IMR-90 (cell line): Measurements from ENCODE around the gene VPS37C. TPM values are rescaled to one million over a fixed set of nuclear protein-coding genes. Genes with fewer than 3 reads are reported as not detected.
A peak's percentile ranks its signal among the peaks of the same experiment; 100 is the strongest.

Source experiments
- ATAC-seq: fragments of 200-7000 bp; cut with Tn5 transposase; 2 replicates; pipeline ENCODE4 v1.9.1; 2020; ENCODE audit warnings: low read depth, mild to moderate bottlenecking, moderate library complexity
- BruUV-seq: library from RNA; stranded (reverse); fragments of 400-500 nt; replicated peaks from 2 replicates; lab custom pipeline; 2021; lab: Mats Ljungman, UMichigan
- CTCF ChIA-PET: fragments of 300-600 bp; formaldehyde crosslinking; extraction: SDS; loops from one replicate; lab custom pipeline; 2021; ENCODE audit warnings: antibody characterized with exemption; lab: Yijun Ruan, JAX
- POLR2A ChIA-PET: fragments of 300-600 bp; sonication (Branson Sonifier 250); formaldehyde crosslinking; loops from one replicate; lab custom pipeline; 2022; ENCODE audit warnings: antibody characterized with exemption; ENCODE audit not compliant: unreplicated experiment; lab: Charles Lee
- DNase-seq: peaks from one replicate; pipeline ENCODE4 v3.0.0; 2013
- H2AFZ ChIP-seq: replicated peaks from 2 replicates; pipeline ENCODE3; 2013; ENCODE audit warnings: low read length, mild to moderate bottlenecking; ENCODE audit not compliant: poor library complexity
- H2AK5ac ChIP-seq: 2 replicates; pipeline ENCODE4 v1.6.1; 2013; ENCODE audit warnings: low read depth, low read length, inconsistent platforms
- H2AK9ac ChIP-seq: replicated peaks from 2 replicates; pipeline ENCODE3; 2013; ENCODE audit warnings: mild to moderate bottlenecking, low read depth, low read length, moderate library complexity; ENCODE audit not compliant: poor library complexity
- H2BK120ac ChIP-seq: 2 replicates; pipeline ENCODE4 v1.6.1; 2013; ENCODE audit warnings: low read depth, low read length, inconsistent platforms
- H2BK15ac ChIP-seq: 3 replicates; pipeline ENCODE4 v1.6.1; 2013; ENCODE audit warnings: low read depth, low read length, inconsistent platforms
- H2BK20ac ChIP-seq: 2 replicates; pipeline ENCODE4 v1.6.1; 2013; ENCODE audit warnings: low read depth, mild to moderate bottlenecking, inconsistent platforms, low read length, moderate library complexity
- H2BK5ac ChIP-seq: 2 replicates; pipeline ENCODE4 v1.6.1; 2013; ENCODE audit warnings: mild to moderate bottlenecking, low read depth, low read length, inconsistent platforms; ENCODE audit not compliant: poor library complexity, severe bottlenecking
- H3K14ac ChIP-seq: replicated peaks from 2 replicates; pipeline ENCODE4 v1.6.1; 2013; ENCODE audit warnings: low read depth, low read length, inconsistent platforms
- H3K18ac ChIP-seq: 2 replicates; pipeline ENCODE4 v1.6.1; 2013; ENCODE audit warnings: low read depth, low read length, control low read depth
- H3K23ac ChIP-seq: 2 replicates; pipeline ENCODE4 v1.6.1; 2013; ENCODE audit warnings: low read depth, low read length, inconsistent platforms
- H3K27ac ChIP-seq: 2 replicates; pipeline ENCODE4 v1.5.1; 2013; ENCODE audit warnings: mild to moderate bottlenecking, control low read depth, low read length; ENCODE audit not compliant: insufficient read depth
- H3K27me3 ChIP-seq: 2 replicates; pipeline ENCODE4 v1.6.1; 2013; ENCODE audit warnings: low read length; ENCODE audit not compliant: control insufficient read depth, insufficient read depth
- H3K36me3 ChIP-seq: 2 replicates; pipeline ENCODE4 v1.6.1; 2013; ENCODE audit warnings: low read length, mixed read lengths; ENCODE audit not compliant: control insufficient read depth, insufficient read depth
- H3K4ac ChIP-seq: 2 replicates; pipeline ENCODE4 v1.6.1; 2013; ENCODE audit warnings: low read depth, low read length, inconsistent platforms
- H3K4me1 ChIP-seq: 2 replicates; pipeline ENCODE4 v1.6.1; 2013; ENCODE audit warnings: low read length, mixed read lengths; ENCODE audit not compliant: control insufficient read depth, insufficient read depth
- H3K4me2 ChIP-seq: 2 replicates; pipeline ENCODE4 v1.6.1; 2013; ENCODE audit warnings: low read depth, mild to moderate bottlenecking, control low read depth, low read length, moderate library complexity
- H3K4me3 ChIP-seq: 2 replicates; pipeline ENCODE4 v1.5.1; 2013; ENCODE audit warnings: low read depth, mild to moderate bottlenecking, control low read depth, low read length, moderate library complexity; ENCODE audit not compliant: insufficient read depth
- H3K56ac ChIP-seq: 2 replicates; pipeline ENCODE4 v1.6.1; 2013; ENCODE audit warnings: low read length, inconsistent platforms; ENCODE audit not compliant: insufficient read depth; ENCODE audit errors: extremely low read depth
- H3K79me1 ChIP-seq, 2 experiments: 2 replicates each; pipeline ENCODE4 v1.6.1; 2013; ENCODE audit warnings: low read length in 2 of 2, inconsistent platforms in 1 of 2, low read depth in 1 of 2
- H3K9ac ChIP-seq: 2 replicates; pipeline ENCODE4 v1.6.1; 2013; ENCODE audit warnings: low read depth, low read length, control low read depth
- H3K9me1 ChIP-seq: 2 replicates; pipeline ENCODE4 v1.6.1; 2013; ENCODE audit warnings: low read length, inconsistent platforms; ENCODE audit not compliant: insufficient read depth
- H3K9me3 ChIP-seq: 2 replicates; pipeline ENCODE4 v1.6.1; 2013; ENCODE audit warnings: low read length; ENCODE audit not compliant: control insufficient read depth, insufficient read depth
- H4K20me1 ChIP-seq: 2 replicates; pipeline ENCODE4 v1.6.1; 2013; ENCODE audit warnings: low read length, inconsistent platforms; ENCODE audit not compliant: insufficient read depth
- H4K5ac ChIP-seq: 2 replicates; pipeline ENCODE4 v1.6.1; 2013; ENCODE audit warnings: mild to moderate bottlenecking, low read depth, low read length, control low read depth
- H4K8ac ChIP-seq, 2 experiments: 2 replicates each; pipeline ENCODE4 v1.6.1; 2013; ENCODE audit warnings: low read depth in 2 of 2, low read length in 2 of 2, control low read depth in 1 of 2, inconsistent platforms in 1 of 2
- H4K91ac ChIP-seq: 2 replicates; pipeline ENCODE4 v1.6.1; 2013; ENCODE audit warnings: low read depth, low read length, inconsistent platforms; ENCODE audit not compliant: insufficient read depth
- FOS ChIP-seq: fragments of 150-350 bp; IDR thresholded peaks from 2 replicates; pipeline ENCODE4 v1.6.1; 2016; ENCODE audit warnings: low read depth, low read length
- MAFK ChIP-seq: IDR thresholded peaks from 2 replicates; pipeline ENCODE4 v1.6.1; 2012; ENCODE audit warnings: low read depth, low read length, improper control_type of control experiment
- NFE2L2 ChIP-seq: fragments of 150-350 bp; IDR thresholded peaks from 2 replicates; pipeline ENCODE4 v1.6.1; 2016; ENCODE audit warnings: low read depth, mild to moderate bottlenecking, low read length
- WGBS, 2 experiments: methylation state at CpG; one replicate each; pipeline versions ENCODE4 v1.1.5 to v1.1.7; 2013; ENCODE audit warnings: missing lambda C conversion rate in 2 of 2; ENCODE audit not compliant: insufficient read length in 1 of 2; ENCODE audit errors: extremely low coverage in 2 of 2; 5-methylcytosine and 5-hydroxymethylcytosine counted together
- dilution Hi-C: fragments of 300-500 bp; cut with HindIII; formaldehyde crosslinking; loops from one replicate; pipeline ENCODE4 v1.14.3; 2018; ENCODE audit warnings: low sequenced_read_pairs; ENCODE audit not compliant: unreplicated experiment
- in situ Hi-C: fragments of 300-500 bp; cut with MboI; formaldehyde crosslinking; loops from 3 replicates; pipeline ENCODE4 v1.14.3; 2019; ENCODE audit warnings: low sequenced_read_pairs, inconsistent platforms, mixed read lengths
- intact Hi-C: fragments of 100-400 bp; cut with micrococcal nuclease; formaldehyde crosslinking; loops from 2 replicates; pipeline ENCODE4 v1.10.0; 2022
- polyA plus RNA-seq, 3 experiments: library from polyadenylated mRNA; depleted of rRNA; stranded (reverse); fragments of >200 nt; gene quantifications; 2 replicates each; pipeline ENCODE4 v1.2.3, GENCODE V29; 2012; ENCODE audit warnings: low replicate concordance in 1 of 3
- total RNA-seq: library from RNA; depleted of rRNA; stranded (reverse); fragments of >200 nt; gene quantifications from 2 replicates; pipeline ENCODE4 v1.2.3, GENCODE V29; 2012
- TF ChIP-seq, protein P1 (sequence below): fragments of 150-350 bp; IDR thresholded peaks from 2 replicates; pipeline ENCODE4 v1.6.1; 2016; ENCODE audit warnings: low read depth, mild to moderate bottlenecking, low read length, moderate library complexity, borderline replicate concordance

The VPS37C gene
- total and polyA plus RNA-seq, 2 of the 4 experiments (the other 2 are of a cell fraction): 3.2 to 13.2 TPM

GRCh38 chr11:61152816-61153592, 8.2 kb downstream of the VPS37C start:
- ChIA-PET CTCF (interaction anchor here (0.7 to 1.8 kb wide), 3 partner anchors 14 to 230 kb away, joined by 3 to 9 read pairs (median 3); no protein-coding TSS in a partner anchor), POLR2A (interaction anchor here (0.6 kb wide), 1 partner anchor 390 kb away, joined by 3 read pairs; no protein-coding TSS in a partner anchor)
- peak; percentile 80 for ATAC-seq
- H2BK120ac ChIP-seq: peak overlapping the region; percentile 97
- H2BK20ac ChIP-seq: peak overlapping the region; percentile 94
- H2AFZ ChIP-seq: peak overlapping the region; percentile 78
- dilution Hi-C loops: no loop called here
- H3K4me2 ChIP-seq: peak overlapping the region; percentile 68
- peak overlapping the region; percentile 87; the same call in 2 of the 3 replicates for H2BK15ac ChIP-seq
- H4K5ac ChIP-seq: peak overlapping the region; percentile 73; the same call in 1 of the 2 replicates
- peak overlapping the region; percentile 88 for H2BK5ac ChIP-seq
- no peaks in the 10 kb centered on the region for H3K27me3 ChIP-seq
- TF ChIP-seq, protein P1, sequence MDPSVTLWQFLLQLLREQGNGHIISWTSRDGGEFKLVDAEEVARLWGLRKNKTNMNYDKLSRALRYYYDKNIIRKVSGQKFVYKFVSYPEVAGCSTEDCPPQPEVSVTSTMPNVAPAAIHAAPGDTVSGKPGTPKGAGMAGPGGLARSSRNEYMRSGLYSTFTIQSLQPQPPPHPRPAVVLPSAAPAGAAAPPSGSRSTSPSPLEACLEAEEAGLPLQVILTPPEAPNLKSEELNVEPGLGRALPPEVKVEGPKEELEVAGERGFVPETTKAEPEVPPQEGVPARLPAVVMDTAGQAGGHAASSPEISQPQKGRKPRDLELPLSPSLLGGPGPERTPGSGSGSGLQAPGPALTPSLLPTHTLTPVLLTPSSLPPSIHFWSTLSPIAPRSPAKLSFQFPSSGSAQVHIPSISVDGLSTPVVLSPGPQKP: no peak
- TF ChIP-seq MAFK (peak; percentile 87), NFE2L2 (no peak), FOS (peak; percentile 25)
- intact Hi-C loops: no loop called here
- in situ Hi-C loops: no loop called here
- peak overlapping the region; percentile 91 for H3K4ac ChIP-seq
- H3K9me1 ChIP-seq: peaks cover 28% of the 10 kb centered on the region
- H3K23ac ChIP-seq: peak overlapping the region; percentile 91
- H2AK9ac ChIP-seq: peak overlapping the region; percentile 23
- peak overlapping the region; percentile 59 to 96 for H4K8ac ChIP-seq
- WGBS, 2 experiments: no CpG with 5 or more reads among the region's 9 CpGs
- peaks cover 45% of the 10 kb centered on the region for H4K20me1 ChIP-seq
- H3K4me3 ChIP-seq: no peak overlapping the region
- H3K79me1 ChIP-seq: peaks cover 46 to 61% of the 10 kb centered on the region in 2 experiments
- peak overlapping the region; percentile 83 for H3K27ac ChIP-seq
- peaks cover 3% of the 10 kb centered on the region; the same call in 1 of the 2 replicates for H3K9me3 ChIP-seq
- peak overlapping the region; percentile 91 for H4K91ac ChIP-seq
- peak overlapping the region; percentile 97 for H2AK5ac ChIP-seq
- H3K9ac ChIP-seq: peak overlapping the region; percentile 79
- H3K36me3 ChIP-seq: no peaks in the 10 kb centered on the region
- BruUV-seq: no TSS peak
- H3K56ac ChIP-seq: peak overlapping the region; percentile 90; the same call in 1 of the 2 replicates
- H3K4me1 ChIP-seq: peaks cover 30% of the 10 kb centered on the region
- H3K18ac ChIP-seq: peak overlapping the region; percentile 84
- peak overlapping the region; percentile 92 for H3K14ac ChIP-seq
- DNase-seq: peak; percentile 70
